Measurements from ENCODE around the gene MAL.

MAL gene

DNA sequence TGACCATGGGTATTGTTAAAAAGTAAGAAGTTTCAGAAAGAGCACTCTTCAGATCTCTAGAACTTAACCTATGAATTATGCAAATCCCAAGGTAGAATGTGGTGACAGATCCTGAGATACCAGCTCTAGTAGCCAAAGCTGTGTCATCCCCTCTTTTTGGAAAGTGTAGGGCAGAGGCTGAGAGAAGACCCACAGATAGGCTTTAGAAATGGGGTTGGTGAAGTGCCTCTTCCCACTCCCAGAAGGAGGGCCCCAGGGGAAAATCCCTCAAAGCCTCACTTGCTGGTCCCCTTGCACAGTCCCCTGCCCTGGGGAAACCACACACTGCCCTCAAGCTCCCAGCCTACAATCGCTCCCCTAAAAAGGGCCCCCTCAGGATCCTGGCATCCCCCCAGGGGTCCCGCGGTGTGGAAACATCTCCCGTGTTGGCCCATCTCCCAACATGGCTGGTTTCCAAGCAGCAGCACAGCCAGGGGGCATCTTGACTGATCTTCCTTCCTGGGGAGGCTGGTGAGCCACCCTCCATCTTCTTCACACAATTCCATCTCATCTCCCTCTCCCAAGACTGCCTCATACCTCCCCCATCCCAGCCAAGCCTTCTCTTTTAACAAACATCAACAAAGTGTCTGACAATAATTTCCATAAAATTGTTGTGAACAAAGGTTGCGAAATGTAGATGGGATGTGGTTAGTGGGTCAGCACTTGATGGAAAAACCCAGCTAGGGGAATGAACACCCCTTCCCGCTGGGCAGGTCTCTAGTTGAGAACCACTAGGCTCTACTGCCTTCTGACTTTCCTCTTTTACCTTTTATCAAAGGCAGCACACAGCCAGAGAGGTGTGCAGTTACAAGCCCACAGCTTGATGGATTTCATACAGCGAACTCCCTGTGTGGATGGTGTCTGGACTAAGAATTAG lies 25.1 kb downstream of the MAL start:
- no peak for DNase-seq

DNA sequence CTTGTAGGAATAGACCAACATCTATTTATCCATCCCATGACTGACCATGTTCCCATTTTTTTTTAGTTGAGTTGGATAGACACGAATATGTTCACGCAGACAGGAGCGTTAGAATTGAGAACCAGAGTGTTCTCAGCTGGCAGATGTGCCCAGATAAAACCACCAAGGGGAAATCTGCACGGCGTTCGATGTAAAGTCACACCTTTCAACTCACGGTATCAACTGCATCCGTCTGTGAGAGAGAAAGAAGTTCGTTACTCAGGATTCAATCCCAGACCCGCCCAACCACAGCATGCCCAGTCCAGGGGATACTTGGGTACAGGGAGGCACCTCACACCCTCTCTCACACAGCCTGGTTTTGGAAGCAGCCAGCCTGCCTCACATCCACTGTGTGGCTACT lies 26.1 kb downstream of the MAL start:
- DNase-seq = no peak

DNA sequence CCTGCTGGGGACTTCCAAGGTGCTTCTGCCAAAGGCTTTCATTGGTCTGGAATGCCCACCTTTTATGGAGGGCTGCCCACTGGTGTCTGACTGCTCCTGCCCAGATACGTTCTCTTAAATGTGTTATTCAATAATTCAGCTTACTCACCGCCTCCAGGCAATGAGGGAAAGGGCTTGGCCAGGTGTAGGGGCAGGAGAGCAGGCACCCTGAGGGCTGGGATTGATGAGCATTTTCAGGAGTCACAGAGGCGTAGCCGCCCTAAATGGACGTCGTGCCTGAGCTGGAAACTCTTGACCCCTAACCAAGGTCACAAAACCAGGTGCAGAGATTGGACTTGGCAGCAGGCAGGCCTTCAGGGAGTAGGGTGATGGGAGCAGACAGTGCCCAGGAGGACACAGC lies 26.8 kb downstream of the MAL start:
- no peak for DNase-seq

DNA sequence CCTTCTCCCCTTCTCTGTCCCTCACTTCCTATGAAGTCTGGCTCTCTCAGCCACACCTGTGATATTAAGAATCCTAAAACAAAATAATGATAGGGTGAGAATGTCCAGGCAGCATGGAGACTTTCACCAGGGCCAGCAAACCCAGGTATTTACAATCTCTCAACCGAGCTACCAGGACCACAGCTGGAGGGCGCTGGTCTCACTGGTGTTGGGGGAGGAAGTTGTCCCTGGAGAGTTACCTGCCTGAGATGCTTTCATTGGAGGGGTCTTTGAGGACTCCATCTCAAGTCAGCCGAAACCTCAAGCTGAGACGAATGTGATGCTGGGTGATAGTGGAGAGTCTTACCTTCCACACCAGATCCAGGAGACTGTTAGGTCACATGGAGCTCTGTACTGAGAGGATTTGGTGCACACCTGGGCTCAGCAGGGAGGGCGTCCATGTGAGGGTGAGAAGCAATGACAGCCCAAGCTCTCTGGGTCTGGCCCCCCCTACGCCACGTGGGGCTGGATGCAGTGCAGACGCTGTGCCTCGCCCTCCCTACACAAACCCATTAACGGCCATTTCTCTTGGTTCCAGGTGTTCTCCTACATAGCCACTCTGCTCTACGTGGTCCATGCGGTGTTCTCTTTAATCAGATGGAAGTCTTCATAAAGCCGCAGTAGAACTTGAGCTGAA lies 27.4 kb downstream of the MAL start:
- no peak for DNase-seq

DNA sequence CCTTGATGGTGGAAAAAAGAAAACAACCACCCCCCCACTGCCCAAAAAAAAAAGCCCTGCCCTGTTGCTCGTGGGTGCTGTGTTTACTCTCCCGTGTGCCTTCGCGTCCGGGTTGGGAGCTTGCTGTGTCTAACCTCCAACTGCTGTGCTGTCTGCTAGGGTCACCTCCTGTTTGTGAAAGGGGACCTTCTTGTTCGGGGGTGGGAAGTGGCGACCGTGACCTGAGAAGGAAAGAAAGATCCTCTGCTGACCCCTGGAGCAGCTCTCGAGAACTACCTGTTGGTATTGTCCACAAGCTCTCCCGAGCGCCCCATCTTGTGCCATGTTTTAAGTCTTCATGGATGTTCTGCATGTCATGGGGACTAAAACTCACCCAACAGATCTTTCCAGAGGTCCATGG lies 28.0 kb downstream of the MAL start:
- DNase-seq = no peak

DNA sequence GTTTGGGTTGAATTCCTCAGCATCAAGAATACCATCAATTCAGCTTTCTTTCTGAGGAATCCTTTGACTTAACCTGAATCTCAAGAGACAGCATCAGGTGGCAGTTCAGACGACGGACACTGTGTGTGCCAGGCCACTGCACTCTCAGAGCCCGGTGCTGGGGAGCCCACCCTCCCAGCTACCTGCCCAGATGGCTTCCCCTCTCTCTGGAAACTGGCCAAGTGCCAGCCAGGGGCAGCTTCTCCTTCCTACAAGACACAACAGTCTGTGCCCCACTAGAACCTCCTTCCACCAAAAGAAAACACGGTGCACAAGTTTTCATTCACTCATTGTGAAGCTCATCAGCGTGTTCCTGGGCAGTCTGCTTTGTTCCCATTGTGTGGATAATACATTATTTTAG lies 28.5 kb downstream of the MAL start:
- no peak for DNase-seq

DNA sequence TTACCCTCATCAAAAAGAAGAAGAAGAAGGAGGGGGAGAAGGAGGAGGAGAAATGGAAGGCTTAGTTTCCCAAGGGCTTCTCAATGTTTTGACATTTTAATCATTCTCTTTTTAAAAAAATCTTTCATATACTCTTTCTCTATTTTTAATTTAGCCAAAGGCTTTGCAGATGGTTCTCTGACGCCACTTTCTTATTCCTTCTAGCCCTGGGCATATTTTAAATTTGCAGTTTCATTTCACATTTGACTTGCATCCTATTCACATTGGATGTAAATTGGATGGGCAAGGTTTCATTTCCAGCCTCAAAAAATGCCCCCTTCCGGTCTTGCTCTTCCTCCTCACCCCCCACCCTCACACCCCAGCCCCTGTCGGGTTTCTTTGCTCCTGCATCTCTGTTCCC lies 29.8 kb downstream of the MAL start:
- DNase-seq = no peak

DNA sequence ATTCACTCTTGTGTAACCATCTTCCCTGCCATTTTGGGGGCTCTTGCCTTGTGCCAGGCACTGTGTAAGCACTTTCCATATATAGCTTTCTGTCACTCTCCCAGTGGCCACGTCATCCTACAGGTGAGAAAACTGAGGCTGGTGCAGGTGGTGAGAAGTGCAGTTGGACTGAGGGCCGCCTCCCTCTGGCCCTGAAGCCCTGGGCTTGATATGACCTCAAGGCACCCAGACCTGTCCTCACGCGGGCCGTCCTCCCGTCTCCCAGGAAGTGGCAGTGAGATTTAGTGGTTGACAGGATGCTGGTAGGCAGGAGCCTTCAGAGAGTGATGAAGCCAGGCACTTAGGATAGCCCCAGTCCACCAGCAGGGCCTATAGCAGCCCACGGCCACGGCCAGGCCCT lies 30.5 kb downstream of the MAL start:
- DNase-seq = no peak

DNA sequence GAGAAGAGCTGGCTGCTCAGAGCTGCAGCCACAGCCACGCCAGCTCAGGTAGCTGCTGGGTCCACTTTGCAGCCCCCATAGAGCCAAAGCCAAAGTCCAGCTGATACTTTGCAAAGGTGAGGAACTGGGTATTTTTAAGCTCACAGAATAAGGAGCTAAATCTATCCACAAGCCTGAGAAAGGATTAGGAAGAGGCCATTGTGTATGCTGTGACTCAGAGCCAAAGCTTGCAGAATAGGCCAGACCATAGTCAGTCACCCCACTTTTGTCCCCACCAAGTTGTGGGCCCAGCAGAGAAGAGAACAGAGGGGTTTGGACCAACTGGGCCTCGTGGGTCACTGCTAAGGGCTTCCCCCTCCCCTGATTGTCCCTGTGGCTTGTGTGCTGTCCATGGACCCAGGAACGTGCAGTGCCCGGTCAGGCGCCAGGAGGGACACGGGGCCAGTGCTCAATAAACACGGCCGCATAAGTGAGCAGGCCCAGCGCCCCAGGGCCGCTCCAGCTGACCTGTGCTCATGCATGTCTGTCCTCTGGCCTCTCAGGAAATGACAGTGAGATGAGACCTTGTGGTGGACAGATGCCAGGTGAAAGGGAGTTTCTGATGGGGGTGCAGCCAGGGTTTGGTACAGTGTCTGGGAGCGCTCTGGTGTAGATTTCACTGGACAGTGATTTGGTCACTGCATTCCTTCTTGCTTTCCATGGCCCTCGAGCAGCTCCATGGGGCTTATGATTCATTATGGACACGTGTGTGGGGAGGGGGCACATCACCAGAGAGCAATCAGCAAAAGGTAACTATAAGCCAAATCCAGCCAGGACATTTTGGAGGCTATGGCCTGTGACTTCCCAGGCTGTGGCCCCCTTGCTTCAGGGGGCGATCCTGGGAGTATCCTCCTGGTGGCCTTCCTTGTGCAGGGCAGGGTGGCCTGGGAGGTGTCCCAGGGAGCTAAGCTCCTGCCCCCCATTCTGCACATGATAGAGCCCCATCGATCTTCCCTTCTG lies 31.3 kb downstream of the MAL start:
- peak; percentile 7 for DNase-seq

DNA sequence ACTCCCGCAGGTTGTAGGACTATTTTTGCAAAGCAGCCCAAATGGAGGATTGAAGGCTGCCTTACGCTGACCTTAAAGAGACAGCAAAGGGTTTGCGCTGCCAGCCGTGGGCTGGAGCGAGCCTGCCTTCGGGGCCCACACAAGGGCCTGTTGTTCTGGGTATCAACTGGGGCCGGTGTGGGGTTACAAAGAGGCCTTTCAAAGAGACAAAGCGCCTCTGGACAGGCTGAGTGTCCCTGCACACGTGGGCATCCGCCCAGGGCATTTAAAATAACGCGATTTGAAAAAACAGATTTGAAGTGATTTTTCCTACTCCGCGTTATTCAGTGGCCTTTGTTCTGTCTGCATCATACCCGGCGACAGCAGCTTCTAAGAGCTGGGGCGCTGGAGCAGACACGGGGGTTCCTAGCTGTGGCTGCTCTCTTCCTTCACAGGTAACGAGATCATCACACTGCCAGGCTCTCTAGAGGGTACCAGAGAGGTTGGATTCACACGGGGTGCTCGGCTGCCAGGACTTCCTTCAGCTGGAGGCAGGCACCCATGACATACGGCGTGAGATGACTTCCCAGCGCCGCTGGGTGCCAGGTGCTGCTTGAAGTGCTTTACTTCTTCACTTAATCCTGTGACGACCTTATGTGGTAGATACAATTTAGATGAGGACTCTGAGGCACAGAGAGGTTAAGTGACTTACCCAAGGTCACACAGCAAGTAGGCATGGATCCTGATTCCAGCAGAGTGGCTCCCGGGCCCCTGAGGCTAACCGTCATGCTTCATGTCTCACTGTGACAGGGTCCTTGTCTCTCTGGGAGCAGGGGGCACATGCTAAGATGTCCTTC lies 32.2 kb downstream of the MAL start:
- no peak for DNase-seq

DNA sequence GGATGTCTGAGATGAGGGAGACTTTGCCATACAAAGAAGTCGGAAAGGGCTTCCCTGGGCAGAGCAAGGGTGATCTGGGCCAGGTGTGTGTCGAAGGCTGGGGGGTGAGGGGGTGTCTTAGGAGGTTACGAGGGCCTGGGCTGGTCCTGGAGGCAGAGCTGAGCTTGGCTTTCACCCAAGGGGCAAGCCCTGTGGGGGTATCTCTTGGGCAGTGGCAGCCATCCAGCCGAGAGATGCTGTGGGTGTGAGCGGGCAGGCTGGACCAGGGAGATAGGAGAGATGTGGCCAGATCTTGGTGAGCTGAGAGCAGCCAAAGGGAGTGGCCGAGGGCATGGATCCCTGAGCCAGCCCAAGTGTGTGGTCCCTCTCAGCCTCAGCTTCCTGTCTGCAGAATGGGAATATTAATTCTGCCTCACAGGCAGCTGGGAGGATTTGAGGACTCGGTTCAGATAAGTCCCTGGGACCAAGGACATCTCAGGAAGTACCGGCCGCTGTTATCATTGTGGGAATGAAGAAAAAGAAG lies 33.0 kb downstream of the MAL start:
- DNase-seq = no peak

DNA sequence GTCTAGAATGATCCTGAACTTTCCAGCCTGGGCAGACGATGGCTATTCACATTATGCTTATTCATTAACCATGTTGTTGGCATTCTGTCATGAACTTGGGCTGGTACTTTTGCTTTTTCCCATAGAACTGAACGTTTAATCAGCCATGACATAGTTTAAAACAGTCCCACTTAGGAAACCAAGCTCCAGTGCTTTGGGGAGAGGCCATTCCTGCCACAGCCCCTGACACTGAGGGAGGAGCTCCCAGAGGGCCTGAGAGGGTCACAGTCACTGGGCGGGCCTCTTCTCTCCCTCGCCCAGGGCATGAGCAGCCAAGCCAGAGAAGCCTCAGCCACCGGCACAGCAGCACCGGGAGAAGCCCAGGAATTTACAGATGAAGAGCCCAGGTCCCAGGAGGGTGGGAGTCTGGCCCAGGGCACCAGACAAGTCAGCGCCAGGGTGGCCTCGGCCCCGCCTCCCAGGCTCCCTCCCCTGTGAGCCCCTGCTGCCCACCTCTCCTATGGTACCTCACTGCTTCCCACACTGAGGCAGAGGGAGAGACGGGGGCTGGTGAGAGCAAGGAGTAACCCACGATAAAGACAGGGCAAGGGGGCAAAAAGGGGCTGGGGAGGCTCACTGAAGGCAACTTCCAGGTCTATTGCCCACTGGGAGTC lies 33.6 kb downstream of the MAL start:
- no peak for DNase-seq

DNA sequence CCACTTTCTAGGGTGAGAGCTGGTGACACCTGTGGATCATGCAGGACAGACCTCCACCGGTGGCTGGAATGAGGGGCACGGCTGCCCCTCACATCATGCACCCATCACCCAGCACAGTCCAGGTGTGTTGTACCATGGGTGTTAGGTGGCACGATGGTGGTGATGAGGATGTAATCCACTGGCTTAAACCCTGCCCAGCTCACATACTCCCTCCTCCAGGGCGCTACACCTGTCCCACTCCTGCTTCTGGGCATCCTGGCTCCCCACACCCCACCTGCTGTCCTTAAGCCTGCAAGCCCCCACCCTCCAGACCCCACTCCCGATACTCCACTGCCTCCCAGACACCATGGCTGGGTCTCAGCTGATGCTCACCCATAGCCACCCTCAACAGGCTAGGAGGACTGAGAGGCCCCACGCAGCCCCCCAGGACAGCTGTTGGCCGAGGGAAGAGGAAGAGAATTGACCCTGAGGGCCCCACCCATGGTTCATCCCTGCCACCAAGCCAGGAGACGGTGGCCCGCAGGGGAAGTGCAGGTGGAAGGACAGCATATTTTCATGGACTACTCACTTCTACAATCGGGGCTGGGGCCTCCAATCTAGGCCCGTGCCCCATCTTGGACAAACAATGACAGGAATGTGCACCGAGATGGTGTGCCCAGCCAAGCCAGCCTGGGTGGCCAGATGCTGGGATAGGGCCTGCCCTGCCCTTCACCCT lies 34.3 kb downstream of the MAL start:
- DNase-seq = no peak

DNA sequence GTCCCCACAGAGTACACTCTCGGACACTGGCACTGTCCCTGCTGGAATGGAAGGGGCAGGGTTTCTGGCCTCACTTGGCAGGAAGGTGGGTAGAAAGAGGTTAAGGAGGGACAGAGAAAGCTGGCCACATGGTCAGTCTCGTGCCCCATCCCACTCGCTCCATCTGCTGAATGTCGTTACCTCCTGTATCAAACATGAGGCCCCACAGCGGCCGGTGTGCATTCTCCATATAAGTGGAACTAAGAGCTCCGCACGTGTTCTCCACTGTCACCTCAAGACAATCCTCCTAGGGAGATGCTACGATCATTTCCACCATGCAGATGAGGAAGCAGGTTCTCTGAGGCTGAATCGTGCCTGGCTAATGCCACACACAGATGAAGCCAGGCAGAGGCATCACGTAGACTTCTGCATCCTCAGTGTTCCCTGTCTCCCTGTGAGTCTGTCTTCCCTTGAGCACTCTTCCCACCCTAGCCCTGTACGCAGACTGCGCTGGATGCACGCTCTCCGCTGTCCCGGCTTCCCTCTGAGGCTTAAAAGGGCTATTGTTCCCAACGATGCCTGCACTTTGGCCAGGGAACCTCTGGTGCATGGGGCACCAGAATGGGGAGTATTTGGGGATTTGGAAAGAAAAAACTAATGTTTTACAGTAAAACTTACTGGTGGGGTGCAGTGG lies 35.1 kb downstream of the MAL start:
- DNase-seq = no peak

DNA sequence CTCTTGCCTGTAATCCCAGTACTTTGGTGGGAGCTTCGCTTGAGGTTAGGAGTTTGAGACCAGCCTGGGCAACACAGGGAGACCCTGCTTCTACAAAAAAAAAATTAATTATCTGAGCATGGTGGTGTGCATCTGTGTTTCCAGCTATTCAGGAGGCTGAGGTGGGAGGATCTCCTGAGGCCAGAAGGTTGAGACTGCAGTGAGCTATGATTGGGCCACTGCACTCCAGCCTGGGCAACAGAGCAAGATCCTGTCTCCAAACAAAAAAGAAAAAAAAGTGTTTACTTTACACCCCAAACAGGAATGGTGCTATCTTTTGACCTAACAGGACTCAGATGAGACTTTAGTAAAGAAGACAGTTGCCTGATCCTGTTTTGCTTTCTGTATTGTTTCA lies 35.6 kb downstream of the MAL start:
- no peak for DNase-seq

DNA sequence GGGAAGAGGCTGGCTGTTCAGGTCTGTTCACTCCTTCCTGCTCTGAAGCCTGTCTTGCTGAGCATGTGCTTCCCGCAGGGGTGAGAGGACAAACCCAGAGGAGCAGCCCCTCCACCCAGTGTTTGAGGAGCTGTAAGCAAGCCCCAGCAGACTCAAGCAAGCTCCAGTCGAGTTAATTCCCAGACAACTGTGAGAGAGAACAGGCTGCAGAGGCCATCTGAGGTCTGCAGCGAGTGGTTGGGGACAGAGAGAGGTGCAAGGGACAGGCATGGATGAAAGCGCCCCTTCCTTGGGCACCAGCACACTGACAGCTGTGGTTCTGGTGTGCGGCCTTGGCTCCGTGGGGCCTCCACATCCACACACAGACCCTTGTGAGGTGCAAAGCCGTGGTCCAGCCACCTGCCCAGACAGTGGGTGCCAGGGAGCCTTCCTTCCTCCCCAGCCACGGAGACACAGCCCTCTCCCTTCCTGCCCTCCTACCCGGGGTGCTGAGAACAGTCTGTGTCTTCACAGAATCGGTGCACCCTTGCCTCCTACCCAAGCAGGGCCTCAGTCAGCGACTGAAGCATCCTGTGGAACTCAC lies 36.2 kb downstream of the MAL start:
- no peak for DNase-seq

DNA sequence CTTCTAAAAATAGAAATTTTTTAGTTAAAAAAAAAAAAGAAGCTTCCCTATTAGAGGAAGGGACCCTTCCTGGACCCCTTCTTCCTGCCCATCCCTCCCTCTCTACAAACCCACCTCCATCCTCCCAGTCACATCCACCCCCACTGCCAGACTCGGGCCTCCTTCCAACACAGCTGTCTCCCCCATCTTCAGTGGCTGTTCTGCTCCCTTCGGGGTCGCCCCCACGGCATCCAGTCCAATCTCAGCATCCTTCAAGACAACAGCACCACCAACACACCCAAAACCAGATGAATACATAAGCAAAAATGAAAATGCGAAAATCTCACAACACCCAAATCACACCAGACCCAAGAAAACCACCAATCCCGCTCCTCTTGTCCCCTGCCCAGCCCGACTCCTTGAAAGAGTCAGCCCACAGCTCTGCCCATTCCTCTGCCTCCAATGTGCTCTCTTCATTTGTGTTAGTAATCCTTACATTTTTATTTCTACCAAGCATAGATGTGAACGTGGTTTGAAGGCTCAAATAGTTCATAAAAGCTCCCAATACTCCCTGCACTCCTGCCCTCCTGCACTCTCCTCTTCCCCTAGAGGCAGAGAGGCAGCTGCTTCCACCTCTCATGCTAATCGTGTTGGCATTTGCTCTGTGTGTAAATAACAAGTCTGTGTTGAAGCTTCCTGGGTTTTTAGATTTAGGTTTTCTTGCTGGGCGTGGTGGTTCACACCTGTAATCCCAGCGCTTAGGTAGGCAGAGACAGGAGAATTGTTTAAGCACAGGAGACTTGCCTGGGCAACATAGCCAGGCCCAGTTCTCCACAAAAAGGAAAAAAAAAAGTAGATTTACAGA lies 37.0 kb downstream of the MAL start:
- no peak for DNase-seq

DNA sequence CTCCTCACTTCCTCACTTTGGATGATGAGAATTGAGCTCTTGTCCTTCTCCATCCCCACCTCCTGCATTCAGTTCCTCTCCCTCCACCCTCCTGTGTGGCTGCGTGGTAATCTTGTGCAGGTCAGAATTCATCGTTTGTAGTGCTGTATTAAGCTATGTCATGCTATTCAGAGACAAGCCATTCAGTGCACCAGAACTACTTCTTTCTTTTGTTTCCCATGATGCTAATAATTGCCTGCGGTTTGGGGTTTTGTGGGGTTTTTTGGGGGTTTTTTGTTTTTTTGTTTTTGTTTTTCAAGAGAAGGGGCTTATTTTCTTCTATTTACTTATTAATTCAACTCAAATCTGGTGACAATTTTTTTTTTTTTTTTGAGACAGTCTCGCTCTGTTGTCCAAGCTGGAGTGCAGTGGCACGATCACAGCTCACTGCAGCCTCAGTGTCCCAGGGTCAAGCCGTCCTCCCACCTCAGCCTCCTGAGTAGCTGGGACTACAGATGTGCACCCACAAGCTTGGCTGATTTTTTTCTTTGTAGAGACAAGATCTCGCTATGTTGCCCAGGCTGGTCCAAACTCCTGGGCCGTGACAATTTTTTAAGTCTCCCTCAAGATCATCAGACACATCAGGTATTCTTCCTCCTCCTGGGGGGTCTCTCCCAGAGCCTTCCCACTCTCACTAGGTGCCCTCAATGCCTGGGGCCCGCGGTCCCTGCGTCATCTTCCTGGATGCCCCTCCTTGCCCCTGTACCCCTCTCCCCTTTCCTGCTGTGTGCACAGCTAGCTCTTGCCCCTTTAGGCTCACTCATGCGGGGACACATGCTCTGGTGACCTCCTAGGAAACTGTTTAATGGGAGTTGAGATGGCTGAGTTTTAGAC lies 37.8 kb downstream of the MAL start:
- no peak for DNase-seq
